Activated B cell treated with CpG ODN at 0.5 μM for 24 hours (primary cell): Measurements from ENCODE around the gene FOLR3. TPM values are rescaled to one million over a fixed set of nuclear protein-coding genes. Genes with fewer than 3 reads are reported as not detected.
"Not testable (repeated sequence)": the region's sequence is repeated elsewhere in the genome, so short reads cannot be mapped to it uniquely, and the experiment has no call there.

ENCODE experiments used
- ATAC-seq: fragments of 200-7000 bp; cut with Tn5 transposase; one replicate; pipeline ENCODE4 v1.10.0; 2021; ENCODE audit warnings: low read depth, mild to moderate bottlenecking, moderate library complexity
- CTCF ChIA-PET: fragments of 350-600 bp; sonication (Branson Sonifier 250); formaldehyde crosslinking; loops from one replicate; lab custom pipeline; 2021; ENCODE audit warnings: antibody characterized with exemption; lab: Charles Lee
- POLR2A ChIA-PET: fragments of 350-600 bp; sonication (Branson Sonifier 250); formaldehyde crosslinking; loops from one replicate; lab custom pipeline; 2021; ENCODE audit warnings: antibody characterized with exemption; lab: Charles Lee
- DNase-seq: peaks from one replicate; pipeline ENCODE4 v3.0.0; 2022
- H3K27ac Mint-ChIP-seq: one replicate; pipeline ENCODE4 v1.8.0; 2020; ENCODE audit warnings: mixed read lengths
- H3K27me3 Mint-ChIP-seq: one replicate; pipeline ENCODE4 v1.8.0; 2021; ENCODE audit warnings: mixed read lengths
- H3K36me3 Mint-ChIP-seq: one replicate; pipeline ENCODE4 v1.8.0; 2021; ENCODE audit warnings: low read depth, mixed read lengths
- H3K4me1 Mint-ChIP-seq: one replicate; pipeline ENCODE4 v1.8.0; 2021; ENCODE audit warnings: mixed read lengths
- H3K4me3 Mint-ChIP-seq: one replicate; pipeline ENCODE4 v1.8.0; 2020; ENCODE audit warnings: mild to moderate bottlenecking, mixed read lengths
- H3K9me3 Mint-ChIP-seq: one replicate; pipeline ENCODE4 v1.8.0; 2020; ENCODE audit warnings: mixed read lengths
- intact Hi-C: fragments of 100-400 bp; cut with micrococcal nuclease; formaldehyde crosslinking; loops from one replicate; pipeline ENCODE4 v1.15.1; 2024
- total RNA-seq: library from RNA; stranded (reverse); gene quantifications from 2 replicates; pipeline ENCODE4 v1.2.3, GENCODE V29; 2022
- TF ChIP-seq, protein P1 (sequence below): fragments of 200-600 bp; IDR thresholded peaks from one replicate; pipeline ENCODE4 v1.8.0; 2022; ENCODE audit warnings: antibody characterized with exemption, mild to moderate bottlenecking

Gene FOLR3
- total RNA-seq, 1 donor from 2014 or later, result not detected

DNA sequence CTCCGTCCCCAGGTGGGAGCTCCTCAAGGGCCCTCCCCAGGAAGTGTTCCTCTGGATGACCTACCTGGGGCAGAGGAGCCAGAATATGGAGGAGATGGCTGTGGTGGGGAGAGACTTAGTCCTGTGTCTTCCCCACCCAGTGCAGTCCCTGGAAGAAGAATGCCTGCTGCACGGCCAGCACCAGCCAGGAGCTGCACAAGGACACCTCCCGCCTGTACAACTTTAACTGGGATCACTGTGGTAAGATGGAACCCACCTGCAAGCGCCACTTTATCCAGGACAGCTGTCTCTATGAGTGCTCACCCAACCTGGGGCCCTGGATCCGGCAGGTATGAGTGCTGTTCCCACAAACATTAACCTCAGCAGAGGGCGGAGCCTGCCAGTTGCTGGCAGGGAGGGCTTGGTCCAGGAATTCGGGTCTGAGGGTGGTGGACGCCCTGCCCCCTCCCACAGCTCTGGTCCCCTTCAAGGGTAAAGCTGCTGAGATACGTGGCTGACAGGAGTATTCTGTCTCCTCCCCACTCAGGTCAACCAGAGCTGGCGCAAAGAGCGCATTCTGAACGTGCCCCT lies 3.4 kb downstream of the FOLR3 start:
- Mint-ChIP-seq H3K27me3 (peaks cover 17% of the 10 kb centered on the region), H3K4me3 (no peak overlapping the region), H3K27ac (no peak overlapping the region), H3K9me3 (no peaks in the 10 kb centered on the region), H3K36me3 (no peaks in the 10 kb centered on the region), H3K4me1 (peaks cover 1% of the 10 kb centered on the region)
- DNase-seq (no peak), ATAC-seq (no peak)
- POLR2A ChIA-PET, result no interaction called here
- CTCF ChIA-PET, result interaction anchor here (3.1 kb wide), 1 partner anchor 114 kb away, joined by 16 read pairs; no protein-coding TSS in a partner anchor
- intact Hi-C loops, result no loop called here
- TF ChIP-seq, protein P1, sequence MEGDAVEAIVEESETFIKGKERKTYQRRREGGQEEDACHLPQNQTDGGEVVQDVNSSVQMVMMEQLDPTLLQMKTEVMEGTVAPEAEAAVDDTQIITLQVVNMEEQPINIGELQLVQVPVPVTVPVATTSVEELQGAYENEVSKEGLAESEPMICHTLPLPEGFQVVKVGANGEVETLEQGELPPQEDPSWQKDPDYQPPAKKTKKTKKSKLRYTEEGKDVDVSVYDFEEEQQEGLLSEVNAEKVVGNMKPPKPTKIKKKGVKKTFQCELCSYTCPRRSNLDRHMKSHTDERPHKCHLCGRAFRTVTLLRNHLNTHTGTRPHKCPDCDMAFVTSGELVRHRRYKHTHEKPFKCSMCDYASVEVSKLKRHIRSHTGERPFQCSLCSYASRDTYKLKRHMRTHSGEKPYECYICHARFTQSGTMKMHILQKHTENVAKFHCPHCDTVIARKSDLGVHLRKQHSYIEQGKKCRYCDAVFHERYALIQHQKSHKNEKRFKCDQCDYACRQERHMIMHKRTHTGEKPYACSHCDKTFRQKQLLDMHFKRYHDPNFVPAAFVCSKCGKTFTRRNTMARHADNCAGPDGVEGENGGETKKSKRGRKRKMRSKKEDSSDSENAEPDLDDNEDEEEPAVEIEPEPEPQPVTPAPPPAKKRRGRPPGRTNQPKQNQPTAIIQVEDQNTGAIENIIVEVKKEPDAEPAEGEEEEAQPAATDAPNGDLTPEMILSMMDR, result no peak

DNA sequence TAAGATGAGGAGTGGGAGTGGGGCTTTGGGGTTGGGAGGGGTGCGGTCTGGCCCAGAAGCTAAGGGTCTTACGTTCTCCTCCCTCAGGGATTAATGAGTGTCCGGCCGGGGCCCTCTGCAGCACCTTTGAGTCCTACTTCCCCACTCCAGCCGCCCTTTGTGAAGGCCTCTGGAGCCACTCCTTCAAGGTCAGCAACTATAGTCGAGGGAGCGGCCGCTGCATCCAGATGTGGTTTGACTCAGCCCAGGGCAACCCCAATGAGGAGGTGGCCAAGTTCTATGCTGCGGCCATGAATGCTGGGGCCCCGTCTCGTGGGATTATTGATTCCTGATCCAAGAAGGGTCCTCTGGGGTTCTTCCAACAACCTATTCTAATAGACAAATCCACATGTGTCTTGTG lies 4.0 kb downstream of the FOLR3 start:
- no peak overlapping the region for H3K27ac Mint-ChIP-seq
- peaks cover 1% of the 10 kb centered on the region for H3K4me1 Mint-ChIP-seq
- no peaks in the 10 kb centered on the region for H3K9me3 Mint-ChIP-seq
- intact Hi-C loops, result no loop called here
- no peak overlapping the region for H3K4me3 Mint-ChIP-seq
- CTCF ChIA-PET, result interaction anchor here (3.1 kb wide), 1 partner anchor 114 kb away, joined by 16 read pairs; no protein-coding TSS in a partner anchor
- no peaks in the 10 kb centered on the region for H3K36me3 Mint-ChIP-seq
- peaks cover 19% of the 10 kb centered on the region for H3K27me3 Mint-ChIP-seq
- no peak for DNase-seq
- ATAC-seq, result no peak
- TF ChIP-seq, protein P1, result no peak
- POLR2A ChIA-PET, result no interaction called here

DNA sequence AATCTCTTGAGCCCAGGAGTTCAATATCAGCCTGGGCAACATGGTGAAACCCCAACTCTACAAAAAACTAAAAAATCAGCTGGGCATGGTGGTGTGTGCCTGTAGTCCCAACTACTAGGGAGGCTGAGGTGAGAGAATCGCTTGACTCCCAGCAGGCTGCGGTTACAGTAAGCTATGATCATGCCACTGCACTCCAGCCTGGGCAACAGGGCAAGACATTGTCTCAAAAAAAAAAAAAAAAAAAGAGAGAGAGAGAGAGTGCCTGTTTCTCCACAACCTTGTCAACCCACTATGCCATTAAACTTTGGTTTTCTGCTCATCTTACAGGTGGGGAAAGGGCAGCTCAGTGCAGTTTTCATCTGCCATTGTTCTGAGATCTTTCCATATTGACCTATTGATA lies 5.1 kb downstream of the FOLR3 start:
- ATAC-seq, result no peak
- ChIA-PET CTCF (interaction anchor here (1.2 to 3.1 kb wide), 2 partner anchors 115 to 118 kb away, joined by 3 to 16 read pairs; no protein-coding TSS in a partner anchor), POLR2A (interaction anchor here (0.6 kb wide), 1 partner anchor 223 kb away, joined by 3 read pairs; no protein-coding TSS in a partner anchor)
- TF ChIP-seq, protein P1, result no peak
- intact Hi-C loops, result loop anchor here (5.0 kb wide), 2 partner anchors 278 to 292 kb away; partner anchors contain the start of gene CLPB
- Mint-ChIP-seq H3K27ac (no peak overlapping the region), H3K27me3 (peaks cover 19% of the 10 kb centered on the region), H3K36me3 (no peaks in the 10 kb centered on the region), H3K9me3 (no peaks in the 10 kb centered on the region), H3K4me3 (no peak overlapping the region), H3K4me1 (peaks cover 1% of the 10 kb centered on the region)
- DNase-seq, result no peak

DNA sequence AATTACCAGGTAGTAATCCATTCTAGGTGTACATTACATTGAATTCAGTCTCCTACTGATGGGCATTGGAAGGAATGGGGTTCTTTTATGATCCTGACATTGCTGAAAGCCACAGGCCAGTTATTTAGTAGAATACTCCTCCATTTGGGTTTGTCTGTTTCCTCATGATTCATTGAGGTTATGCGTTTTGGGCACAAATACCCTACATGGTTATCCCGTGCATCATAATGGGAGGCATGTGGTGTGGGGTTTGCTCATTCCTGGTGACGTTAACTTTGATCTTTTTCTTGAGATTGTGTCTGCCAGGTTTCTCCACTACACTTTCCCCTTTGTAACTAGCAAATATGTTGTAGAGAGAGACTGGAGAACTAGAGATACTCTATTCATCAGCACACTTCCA lies 5.5 kb downstream of the FOLR3 start:
- Mint-ChIP-seq H3K36me3 (no peaks in the 10 kb centered on the region), H3K27me3 (peaks cover 17% of the 10 kb centered on the region), H3K4me3 (no peak overlapping the region), H3K9me3 (no peaks in the 10 kb centered on the region), H3K27ac (no peak overlapping the region), H3K4me1 (peaks cover 1% of the 10 kb centered on the region)
- no peak for DNase-seq
- CTCF ChIA-PET, result interaction anchor here (1.2 to 3.1 kb wide), 2 partner anchors 116 to 119 kb away, joined by 3 to 16 read pairs; no protein-coding TSS in a partner anchor
- TF ChIP-seq, protein P1, result no peak
- ATAC-seq, result no peak
- POLR2A ChIA-PET, result no interaction called here
- intact Hi-C loops, result loop anchor here (5.0 kb wide), 2 partner anchors 279 to 291 kb away; partner anchors contain the start of gene CLPB

DNA sequence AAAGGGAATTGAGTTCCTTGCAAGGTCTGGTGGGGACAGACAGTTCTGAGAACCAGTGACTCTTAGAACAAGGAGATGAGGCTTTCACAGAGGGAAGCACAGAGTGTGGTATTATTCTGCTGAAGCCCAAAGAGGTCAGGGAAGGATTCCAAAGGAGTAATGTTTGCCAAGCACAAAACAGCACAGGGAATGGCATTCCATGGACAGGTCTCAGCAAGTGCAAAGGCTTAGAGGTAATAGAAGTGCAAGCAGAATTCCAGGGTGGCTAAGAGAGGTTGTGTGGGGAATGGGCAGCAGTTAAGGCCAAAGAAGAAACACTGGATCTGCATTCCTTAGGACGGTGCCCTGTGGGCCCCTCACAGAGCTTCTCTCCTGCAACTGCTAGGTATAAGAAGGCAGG lies 6.6 kb downstream of the FOLR3 start:
- H3K36me3 Mint-ChIP-seq, H3K4me3 Mint-ChIP-seq, ATAC-seq, H3K9me3 Mint-ChIP-seq, H3K27ac Mint-ChIP-seq, H3K4me1 Mint-ChIP-seq, DNase-seq, POLR2A ChIA-PET: not testable (repeated sequence)
- intact Hi-C loops, result loop anchor here (2.0 to 5.0 kb wide), 3 partner anchors 39 to 290 kb away; partner anchors contain the start of gene CLPB
- peaks cover 17% of the 10 kb centered on the region for H3K27me3 Mint-ChIP-seq
- CTCF ChIA-PET, result interaction anchor here (3.1 kb wide), 1 partner anchor 117 kb away, joined by 16 read pairs; no protein-coding TSS in a partner anchor

DNA sequence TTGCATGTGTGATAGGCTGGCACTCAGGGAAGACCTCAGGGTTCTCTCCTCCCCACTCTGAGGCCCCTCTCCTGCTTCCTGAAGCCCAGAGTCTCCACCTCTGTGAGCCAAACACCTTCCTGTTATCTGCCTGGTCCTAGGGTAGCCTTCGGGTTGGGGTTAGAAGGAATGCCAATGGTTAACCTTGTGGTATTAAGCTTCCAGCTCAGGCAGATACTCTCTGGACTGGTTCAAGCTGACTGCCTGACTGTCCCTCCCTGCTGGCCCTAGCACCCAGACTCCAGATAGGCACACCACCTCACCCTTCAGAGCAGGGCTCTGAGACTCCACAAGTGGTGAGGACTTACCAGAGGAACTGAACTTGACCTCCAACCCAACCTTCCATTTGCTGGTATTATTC lies 7.0 kb downstream of the FOLR3 start:
- intact Hi-C loops, result loop anchor here (2.0 to 5.0 kb wide), 3 partner anchors 38 to 290 kb away; partner anchors contain the start of gene CLPB
- ChIA-PET POLR2A (interaction anchor here (1.9 kb wide), 1 partner anchor 30 kb away, joined by 5 read pairs; the partner anchor contains the start of gene ANAPC15), CTCF (interaction anchor here (1.0 to 4.8 kb wide), 4 partner anchors 12 to 273 kb away, joined by 3 to 44 read pairs (median 15); no protein-coding TSS in a partner anchor)
- DNase-seq, H3K27ac Mint-ChIP-seq, H3K9me3 Mint-ChIP-seq, H3K4me1 Mint-ChIP-seq, H3K36me3 Mint-ChIP-seq, ATAC-seq, H3K4me3 Mint-ChIP-seq: not testable (repeated sequence)
- H3K27me3 Mint-ChIP-seq, result peaks cover 17% of the 10 kb centered on the region
